Measurements from ENCODE around the gene DTD2. TPM values are rescaled to one million over a fixed set of nuclear protein-coding genes. Genes with fewer than 3 reads are reported as not detected.

The DTD2 gene
- total RNA-seq, 3 donors from 2014 or later (not counting 1 experiment from before 2014, with no cell fraction given): 6.6 to 11.9 (median 7.4) TPM

- intact Hi-C loops (cut with micrococcal nuclease): no loop called here
- no peak overlapping the region for H3K27ac Mint-ChIP-seq
- ATAC-seq: no peak
- H3K9me3 Mint-ChIP-seq: no peaks in the 10 kb centered on the region
- H3K36me3 Mint-ChIP-seq: no peaks in the 10 kb centered on the region
- no peaks in the 10 kb centered on the region for H3K27me3 Mint-ChIP-seq (ENCODE audit: low read depth in 2 of 2)
- Histone ChIP-seq H3K27ac (ENCODE audit: low read length) (no peak overlapping the region), H3K36me3 (ENCODE audit: control insufficient read depth, insufficient read depth, low read length) (peaks cover 2% of the 10 kb centered on the region), H3K9me3 (ENCODE audit: control insufficient read depth, insufficient read depth, low read length) (no peaks in the 10 kb centered on the region), H3K4me1 (ENCODE audit: control insufficient read depth, insufficient read depth, low read length) (no peaks in the 10 kb centered on the region), H3K27me3 (ENCODE audit: control insufficient read depth, insufficient read depth, low read length) (no peaks in the 10 kb centered on the region), H3K4me3 (ENCODE audit: low read length) (no peak overlapping the region)
- H3K4me3 Mint-ChIP-seq: no peak overlapping the region
- no peak for TF ChIP-seq CTCF (IDR thresholded peaks at IDR 0.05)
- peaks cover 10 to 11% of the 10 kb centered on the region in 2 donors for H3K4me1 Mint-ChIP-seq
- DNase-seq: no peak
- WGBS (ENCODE audit: insufficient coverage): 93% methylated on average over 8 of the region's 8 CpGs
These were observed 52.2 kb downstream of the DTD2 start for GRCh38 chr14:31405106-31405505.

GRCh38 chr14:31403707-31404106 is 53.6 kb downstream of the DTD2 start:
- no peak overlapping the region for H3K27ac ChIP-seq (ENCODE audit: low read length)
- no CpG with 5 or more reads among the region's 3 CpGs for WGBS (ENCODE audit: insufficient coverage)
- Mint-ChIP-seq H3K36me3 (no peaks in the 10 kb centered on the region), H3K27ac (no peak overlapping the region), H3K4me3 (no peak overlapping the region), H3K27me3 (ENCODE audit: low read depth in 2 of 2) (no peaks in the 10 kb centered on the region), H3K9me3 (no peaks in the 10 kb centered on the region), H3K4me1 (peaks cover 4 to 11% of the 10 kb centered on the region in 2 donors)
- no peak overlapping the region for H3K4me3 ChIP-seq (ENCODE audit: low read length)
- H3K27me3 ChIP-seq (ENCODE audit: control insufficient read depth, insufficient read depth, low read length): no peaks in the 10 kb centered on the region
- DNase-seq (no peak), ATAC-seq (no peak)
- peaks cover 4% of the 10 kb centered on the region for H3K36me3 ChIP-seq (ENCODE audit: control insufficient read depth, insufficient read depth, low read length)
- no peak for TF ChIP-seq CTCF (IDR thresholded peaks at IDR 0.05)
- H3K4me1 ChIP-seq (ENCODE audit: control insufficient read depth, insufficient read depth, low read length): no peaks in the 10 kb centered on the region
- H3K9me3 ChIP-seq (ENCODE audit: control insufficient read depth, insufficient read depth, low read length): no peaks in the 10 kb centered on the region
- intact Hi-C loops (cut with micrococcal nuclease): no loop called here

- Mint-ChIP-seq H3K9me3 (no peaks in the 10 kb centered on the region), H3K27ac (no peak overlapping the region), H3K27me3 (ENCODE audit: low read depth in 2 of 2) (no peaks in the 10 kb centered on the region), H3K4me1 (peaks cover 4 to 11% of the 10 kb centered on the region in 2 donors), H3K36me3 (no peaks in the 10 kb centered on the region), H3K4me3 (no peak overlapping the region)
- H3K27ac ChIP-seq (ENCODE audit: low read length): no peak overlapping the region
- DNase-seq: no peak
- no peak overlapping the region for H3K4me3 ChIP-seq (ENCODE audit: low read length)
- ATAC-seq: no peak
- no peaks in the 10 kb centered on the region for H3K27me3 ChIP-seq (ENCODE audit: control insufficient read depth, insufficient read depth, low read length)
- no peaks in the 10 kb centered on the region for H3K9me3 ChIP-seq (ENCODE audit: control insufficient read depth, insufficient read depth, low read length)
- no peaks in the 10 kb centered on the region for H3K4me1 ChIP-seq (ENCODE audit: control insufficient read depth, insufficient read depth, low read length)
- WGBS (ENCODE audit: insufficient coverage): no CpG with 5 or more reads among the region's 2 CpGs
- no peak for TF ChIP-seq CTCF (IDR thresholded peaks at IDR 0.05)
- intact Hi-C loops (cut with micrococcal nuclease): no loop called here
- peaks cover 12% of the 10 kb centered on the region for H3K36me3 ChIP-seq (ENCODE audit: control insufficient read depth, insufficient read depth, low read length)
These were observed 54.4 kb downstream of the DTD2 start for GRCh38 chr14:31402764-31403439.

Measured in natural killer cell (primary cell).